GM19397 (cell line): Measurements from ENCODE around the gene LRCH1.

Experiments
- ATAC-seq: cut with Tn5 transposase; IDR thresholded peaks from one replicate; pipeline ENCODE4 v1.9.1; 2021; ENCODE audit warnings: mild to moderate bottlenecking, moderate library complexity; ENCODE audit not compliant: unreplicated experiment

Gene LRCH1

DNA sequence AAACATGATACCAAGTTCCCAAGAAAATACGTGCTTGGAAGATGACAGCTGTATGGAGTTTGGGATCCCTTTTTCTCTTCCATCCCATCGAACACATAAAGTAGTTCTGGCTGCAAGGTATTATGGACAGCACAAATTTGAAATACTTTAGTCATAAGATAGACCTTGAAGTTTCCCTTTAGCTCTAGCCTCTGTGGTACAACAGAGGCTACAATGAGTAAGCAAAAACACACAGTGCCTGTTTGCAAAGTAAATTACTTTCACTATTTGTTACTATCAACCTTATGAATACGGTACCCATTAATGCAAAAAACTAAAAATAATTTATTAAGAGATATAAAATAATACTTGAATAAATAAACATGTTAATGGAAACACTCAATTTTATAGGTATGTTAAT lies 21.0 kb upstream of the LRCH1 start:
- no peak for ATAC-seq

DNA sequence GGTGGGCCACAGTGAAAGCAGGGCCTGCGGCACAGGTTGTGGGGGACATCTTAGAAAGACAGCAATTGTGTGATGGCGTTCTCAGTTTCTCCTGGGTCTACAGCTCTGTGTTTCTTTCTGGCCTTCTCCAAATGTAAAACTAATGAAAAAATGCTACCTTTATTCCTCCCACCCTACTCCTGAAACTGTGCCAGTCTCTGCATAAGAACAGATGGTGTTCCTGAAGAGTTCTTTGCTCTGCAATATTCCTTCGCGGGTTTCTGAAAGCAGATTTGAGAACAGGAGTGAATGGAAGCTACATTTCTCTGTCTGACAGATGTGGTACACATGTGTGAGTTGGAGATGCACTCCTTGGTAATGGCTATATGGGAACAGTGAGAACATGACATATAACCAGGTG lies 18.0 kb upstream of the LRCH1 start:
- no peak for ATAC-seq

DNA sequence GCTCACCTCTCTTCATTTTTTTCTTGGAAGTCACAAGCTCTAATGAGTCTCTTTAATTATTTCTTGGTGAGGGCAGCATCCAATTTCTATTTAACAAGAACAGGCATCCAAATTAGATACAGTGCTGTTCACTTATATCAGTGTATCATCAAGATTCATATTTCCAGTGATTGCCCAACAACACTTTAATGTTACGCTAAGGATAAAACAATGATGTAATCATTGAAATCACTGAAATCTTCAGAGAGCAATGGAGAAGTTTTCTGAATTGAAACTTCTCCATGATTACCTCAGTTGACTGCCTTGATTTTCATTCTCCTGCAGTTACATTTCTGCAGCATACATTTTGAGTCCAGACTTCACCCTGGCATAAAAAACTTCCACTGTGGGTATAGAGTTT lies 17.1 kb upstream of the LRCH1 start:
- no peak for ATAC-seq

DNA sequence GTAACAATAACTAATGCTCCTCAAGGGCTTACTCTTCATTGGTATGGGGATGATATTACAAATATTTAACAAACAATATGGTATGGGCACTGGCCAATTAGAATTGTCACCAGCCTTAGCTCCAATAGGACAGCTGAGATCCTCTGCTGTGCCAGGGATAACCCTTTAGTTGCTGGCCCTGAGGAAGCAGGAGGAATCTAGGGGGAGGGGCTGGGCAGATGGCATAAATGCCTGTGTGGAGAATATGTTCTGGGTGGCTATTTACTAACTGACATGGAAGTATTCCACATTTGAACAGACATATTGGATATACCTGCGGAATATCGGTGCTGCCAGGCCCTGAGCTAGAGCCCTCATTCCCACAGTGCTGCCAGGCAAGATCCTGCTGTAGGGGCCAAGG lies 16.6 kb upstream of the LRCH1 start:
- ATAC-seq: no peak

DNA sequence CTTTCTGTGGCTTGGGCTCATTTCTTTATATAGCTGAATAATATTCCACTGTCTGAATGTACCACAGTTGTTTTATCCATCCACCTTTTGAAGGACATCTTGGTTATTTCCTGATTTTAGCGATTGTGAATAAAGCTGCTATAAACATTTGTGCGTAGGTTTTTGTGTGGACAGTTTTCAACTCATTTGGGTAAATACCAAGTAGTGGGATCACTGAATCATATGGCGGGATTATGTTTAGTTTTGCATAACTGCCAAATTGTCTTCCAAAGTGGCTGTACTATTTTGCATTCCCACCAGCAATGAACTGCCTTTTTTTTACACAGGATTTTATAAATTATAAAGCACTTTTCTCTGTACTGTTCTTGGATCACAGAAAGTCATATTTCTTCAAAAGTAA lies 13.7 kb upstream of the LRCH1 start:
- ATAC-seq: no peak

DNA sequence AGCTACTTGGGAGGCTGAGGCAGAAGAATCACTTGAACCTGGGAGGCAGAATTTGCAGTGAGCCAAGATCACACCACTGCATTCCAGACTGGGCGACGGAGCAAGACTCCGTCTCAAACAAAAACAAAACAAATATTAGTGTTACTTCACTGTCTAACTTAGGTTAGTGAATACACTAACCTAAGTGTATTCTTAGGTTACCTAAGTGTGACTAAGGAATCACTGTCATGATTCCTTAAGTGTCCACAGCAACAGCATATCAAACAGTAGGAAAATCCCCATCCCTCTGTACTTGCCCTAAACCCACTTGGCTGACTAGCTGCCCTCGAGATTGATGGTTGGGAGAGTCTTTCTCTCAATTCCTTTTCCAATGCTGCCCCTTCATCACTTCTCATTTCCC lies 11.8 kb upstream of the LRCH1 start:
- ATAC-seq: no peak

DNA sequence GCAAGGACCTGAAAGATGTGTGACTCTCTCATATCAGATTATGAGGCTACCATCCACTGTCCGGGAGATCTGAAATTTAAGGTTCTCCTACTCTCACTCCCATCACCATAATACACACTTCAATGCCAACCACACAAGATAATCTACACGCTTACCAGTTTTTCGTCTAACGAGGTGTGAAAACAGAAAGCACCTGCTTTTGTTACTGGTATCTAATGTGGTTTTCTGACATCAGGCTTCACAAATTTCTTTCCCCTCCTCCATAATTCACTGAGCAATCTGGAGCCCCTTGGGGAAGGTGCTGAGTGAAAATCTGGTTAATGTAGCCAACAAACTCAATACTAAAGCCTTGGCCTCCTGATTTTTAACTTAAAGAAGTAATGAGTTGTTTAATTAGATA lies 10.1 kb upstream of the LRCH1 start:
- no peak for ATAC-seq

DNA sequence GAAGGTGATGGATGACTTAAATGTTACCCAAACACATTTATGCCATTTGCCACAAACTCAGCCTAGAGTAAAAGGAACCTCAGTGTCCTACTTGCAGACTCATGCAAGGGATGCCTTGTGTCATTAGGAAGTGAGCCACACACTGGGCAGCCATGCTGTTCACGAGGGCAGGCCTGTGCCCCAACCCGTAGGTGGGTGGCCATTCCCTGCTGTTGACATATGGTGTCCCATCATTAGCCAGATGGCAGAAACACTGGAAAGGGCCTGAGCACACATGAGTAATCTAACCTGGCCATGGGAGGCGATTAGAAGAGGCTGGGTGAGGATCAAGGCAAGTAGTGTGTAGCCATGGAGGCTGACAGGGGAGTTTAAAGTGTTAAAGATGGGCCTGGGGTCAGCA lies 9.7 kb upstream of the LRCH1 start:
- no peak for ATAC-seq

DNA sequence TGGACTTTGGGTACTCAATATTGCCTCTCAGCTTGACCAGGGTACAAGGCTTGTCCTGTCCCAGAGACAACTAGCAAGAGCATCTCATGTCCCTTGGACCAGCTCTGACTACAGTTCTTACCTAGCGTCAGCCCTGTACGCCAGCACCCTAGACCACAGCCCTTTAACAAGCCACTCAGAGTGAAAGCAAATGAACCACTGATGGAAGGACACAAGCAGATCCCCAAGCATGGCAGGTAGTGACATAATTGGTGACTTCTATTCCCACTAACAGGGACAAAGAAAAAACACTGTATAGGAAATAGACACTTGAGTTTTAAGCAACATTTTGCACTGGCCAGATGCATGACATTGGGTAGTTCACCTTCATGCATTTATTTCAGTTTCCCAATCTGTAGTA lies 8.8 kb upstream of the LRCH1 start:
- no peak for ATAC-seq

DNA sequence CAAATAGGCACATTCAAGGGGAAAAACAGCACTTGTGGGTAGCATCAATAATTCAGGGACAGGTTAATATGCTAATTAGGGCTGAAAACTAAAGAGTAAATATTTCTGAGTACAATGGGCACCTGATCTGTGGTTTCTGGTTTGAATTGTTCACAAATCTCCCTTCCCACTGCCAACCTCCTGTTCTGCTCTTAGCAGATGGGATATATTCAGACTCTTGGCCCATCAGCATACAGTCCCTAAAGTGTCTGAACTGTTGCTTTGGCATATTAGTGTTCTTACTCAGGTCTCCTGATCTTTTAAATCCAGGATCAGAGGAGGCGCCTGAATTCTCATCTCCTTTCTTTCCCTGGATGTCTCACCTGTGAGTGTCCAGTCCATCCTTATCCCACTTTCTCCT lies 8.2 kb upstream of the LRCH1 start:
- ATAC-seq: no peak

DNA sequence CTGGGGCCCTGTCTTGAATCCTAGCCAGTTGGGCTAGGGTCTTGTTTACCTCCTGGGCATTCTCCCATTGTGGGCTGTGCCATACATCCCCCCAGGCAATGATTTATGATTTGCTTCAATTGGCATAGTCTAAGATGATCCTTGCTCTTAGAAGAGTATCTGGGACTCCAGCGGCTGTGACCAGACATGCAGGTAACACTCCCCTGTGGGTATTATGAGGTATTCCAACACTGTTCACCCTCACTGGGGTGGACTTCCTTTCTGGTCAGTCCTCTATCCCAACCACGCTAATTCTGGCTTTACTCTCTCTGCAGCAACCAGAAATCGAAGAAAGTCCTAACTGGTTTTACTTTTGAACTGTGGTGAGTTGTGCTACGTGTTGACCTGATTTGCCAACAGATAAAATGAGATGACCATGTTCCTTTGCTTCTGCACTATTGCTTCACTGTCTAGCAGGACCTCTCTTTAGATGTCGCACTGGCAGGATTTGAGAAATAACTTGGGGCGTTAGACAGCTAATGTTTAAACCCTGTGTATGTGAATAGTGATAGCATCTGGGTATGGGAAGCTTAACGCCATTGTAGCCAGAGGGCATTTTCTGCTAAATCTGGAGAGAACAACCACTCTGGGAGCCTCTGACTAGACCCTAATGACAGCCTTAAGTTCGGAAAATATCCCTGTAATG lies 6.7 kb upstream of the LRCH1 start:
- ATAC-seq: no peak

DNA sequence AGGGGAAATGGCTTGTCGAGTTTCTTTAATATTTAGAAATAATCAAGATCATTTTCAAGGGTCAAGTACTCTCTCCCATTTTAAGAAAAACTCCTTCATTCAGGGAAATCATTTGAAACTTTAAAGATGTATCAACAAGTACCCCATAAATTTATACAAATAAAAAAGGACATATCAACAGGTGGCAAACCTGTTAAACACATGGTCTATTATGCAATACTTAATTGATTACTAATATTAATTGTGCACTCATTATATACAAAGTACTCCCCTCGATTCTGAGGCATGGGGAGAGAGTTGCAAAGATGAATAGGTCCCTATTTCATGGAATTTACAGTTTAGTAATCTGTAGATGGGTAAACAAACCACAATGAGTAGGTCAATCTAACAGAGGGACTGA lies 2.1 kb upstream of the LRCH1 start:
- no peak for ATAC-seq

DNA sequence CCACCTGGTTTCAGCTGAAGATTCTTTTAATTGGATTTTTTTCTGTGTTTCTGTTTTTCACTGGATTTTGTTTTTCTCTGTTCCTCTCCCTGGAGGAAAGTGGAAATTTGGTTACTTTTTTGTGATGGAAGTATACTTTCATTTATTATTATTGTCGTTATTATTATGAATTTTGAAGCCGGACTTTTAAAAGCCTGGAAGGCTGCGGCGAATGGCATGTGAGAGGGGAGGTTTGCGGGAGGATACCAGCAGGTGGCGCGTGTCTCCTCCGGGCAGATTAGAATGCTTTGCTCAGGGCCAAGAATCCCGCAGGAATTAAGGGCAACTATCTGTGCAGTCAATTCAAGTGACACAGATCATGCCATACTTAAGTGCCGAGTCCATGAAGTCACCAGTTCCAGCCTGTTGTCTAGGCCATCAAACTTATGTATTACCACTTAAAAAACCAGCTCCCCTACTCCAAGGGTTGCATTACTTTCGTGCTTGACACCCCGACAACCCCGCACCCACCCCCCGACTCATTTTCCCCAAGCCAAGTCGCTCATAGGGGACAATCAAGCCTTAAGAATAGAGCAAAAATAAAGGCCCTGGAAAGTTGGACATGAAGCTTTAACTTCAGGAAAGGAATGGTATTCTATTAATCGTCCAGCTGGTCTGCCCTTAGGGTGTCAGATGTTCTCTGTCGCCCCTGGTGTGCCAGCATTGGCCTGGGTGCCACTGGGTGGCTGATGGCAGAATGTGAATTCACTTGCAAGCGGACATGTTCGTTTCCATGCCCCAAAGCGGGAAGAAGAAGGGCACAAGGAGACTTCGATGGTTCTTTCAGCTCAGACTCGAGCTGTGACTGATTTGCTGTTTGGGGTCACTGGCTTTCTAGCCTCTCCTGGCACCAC lies 1.3 kb upstream of the LRCH1 start:
- no peak for ATAC-seq

DNA sequence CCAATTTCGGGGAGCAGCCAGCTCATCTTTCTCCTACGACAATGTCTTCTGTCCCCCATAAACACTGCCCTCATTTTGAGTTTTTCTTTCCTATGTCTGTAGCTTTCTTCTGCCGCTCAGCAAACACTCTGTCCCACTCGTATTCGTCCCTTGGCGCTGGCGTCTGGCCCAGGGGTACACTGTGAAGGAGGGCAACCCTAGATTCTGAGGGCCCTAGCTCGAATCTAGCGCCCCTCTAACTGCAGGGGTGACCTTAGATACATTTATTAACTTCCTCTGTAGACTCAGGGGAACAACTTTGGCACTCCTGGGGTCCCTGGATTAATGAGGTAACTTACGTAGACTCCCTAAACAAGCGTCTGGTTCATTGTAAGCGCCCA lies 677 bp upstream of the LRCH1 start:
- no peak for ATAC-seq

DNA sequence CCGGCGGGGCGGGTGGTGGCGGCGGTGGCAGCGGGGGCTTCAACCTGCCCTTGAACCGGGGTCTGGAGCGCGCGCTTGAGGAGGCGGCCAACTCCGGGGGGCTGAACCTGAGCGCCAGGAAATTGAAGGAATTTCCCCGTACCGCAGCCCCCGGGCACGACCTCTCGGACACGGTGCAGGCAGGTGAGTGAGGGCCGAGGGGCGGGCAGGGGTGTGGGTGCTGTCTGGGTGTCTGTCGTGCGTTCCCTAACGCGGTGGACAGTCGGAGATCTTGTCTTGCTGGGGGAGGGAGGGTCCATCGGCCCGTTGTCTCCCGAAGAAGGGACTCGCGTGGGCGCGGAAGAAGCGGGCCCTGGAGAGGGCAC lies 533 bp downstream of the LRCH1 start:
- peak; percentile 3 for ATAC-seq

DNA sequence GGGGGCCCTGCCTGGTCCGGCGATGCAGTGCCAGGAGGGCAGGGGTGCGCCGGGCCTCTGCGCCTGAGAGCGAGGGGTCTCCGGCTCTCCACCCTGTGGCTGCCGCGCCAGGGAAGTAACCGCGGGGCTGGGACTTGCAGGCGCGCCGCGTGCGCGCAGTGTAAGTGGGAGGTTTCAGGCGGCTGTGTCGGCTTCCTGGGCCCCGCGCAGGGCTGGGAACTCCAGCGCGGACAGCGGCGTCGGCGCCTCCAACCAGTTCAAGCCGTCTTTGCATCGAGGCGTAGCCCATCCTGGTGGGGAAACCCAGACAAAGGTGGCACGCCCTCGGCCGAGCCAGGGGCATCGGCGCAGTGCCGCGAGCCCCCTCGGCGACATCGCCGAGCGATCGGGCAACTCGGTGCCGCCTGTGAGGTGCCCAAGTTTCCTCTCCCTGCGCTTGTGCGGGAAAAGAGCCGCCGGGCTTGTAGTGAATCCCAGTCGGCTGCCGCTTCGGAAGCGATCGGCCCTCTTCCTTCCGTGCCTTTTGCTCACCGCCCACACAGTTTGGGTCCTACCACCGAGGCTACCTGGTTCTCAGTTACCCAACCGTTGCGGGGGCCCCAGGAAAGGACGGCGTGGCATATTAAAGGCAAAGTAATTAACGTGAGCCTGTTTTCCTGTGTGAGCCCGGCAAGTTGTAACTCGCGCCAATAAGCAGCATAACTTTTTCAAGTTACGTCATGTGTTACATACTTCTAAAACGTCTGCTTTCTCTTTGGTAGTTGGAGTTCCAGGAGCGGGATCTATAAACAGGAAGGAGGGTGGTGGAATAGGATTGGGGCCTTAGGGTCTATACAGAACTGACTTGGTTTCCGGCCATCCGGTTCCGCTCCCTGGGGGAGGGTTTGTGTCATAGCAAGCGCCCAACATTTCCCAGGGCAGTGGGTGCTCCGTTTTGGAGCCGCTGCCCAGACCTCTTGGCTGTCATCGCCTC lies 1.2 kb downstream of the LRCH1 start:
- peak; percentile 42 for ATAC-seq

DNA sequence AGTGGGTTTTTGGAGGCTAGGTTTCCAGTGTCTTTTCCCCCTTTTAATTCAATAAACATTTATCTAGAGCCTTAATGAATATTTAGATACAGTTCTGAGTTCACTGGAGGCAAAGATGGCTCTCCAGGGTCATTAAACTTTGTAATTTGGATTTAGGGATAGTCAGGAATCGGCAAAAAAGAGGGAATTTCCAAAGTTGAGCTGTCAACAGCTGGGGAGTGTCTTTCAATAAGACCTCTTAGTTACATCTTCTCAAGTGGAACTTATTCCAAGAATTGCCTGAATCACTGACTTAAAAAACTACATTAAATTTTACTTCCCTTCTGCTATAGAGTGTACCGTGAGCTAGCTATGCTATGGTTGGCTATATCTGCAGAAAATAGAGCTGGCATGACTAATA lies 2.0 kb downstream of the LRCH1 start:
- ATAC-seq: no peak

DNA sequence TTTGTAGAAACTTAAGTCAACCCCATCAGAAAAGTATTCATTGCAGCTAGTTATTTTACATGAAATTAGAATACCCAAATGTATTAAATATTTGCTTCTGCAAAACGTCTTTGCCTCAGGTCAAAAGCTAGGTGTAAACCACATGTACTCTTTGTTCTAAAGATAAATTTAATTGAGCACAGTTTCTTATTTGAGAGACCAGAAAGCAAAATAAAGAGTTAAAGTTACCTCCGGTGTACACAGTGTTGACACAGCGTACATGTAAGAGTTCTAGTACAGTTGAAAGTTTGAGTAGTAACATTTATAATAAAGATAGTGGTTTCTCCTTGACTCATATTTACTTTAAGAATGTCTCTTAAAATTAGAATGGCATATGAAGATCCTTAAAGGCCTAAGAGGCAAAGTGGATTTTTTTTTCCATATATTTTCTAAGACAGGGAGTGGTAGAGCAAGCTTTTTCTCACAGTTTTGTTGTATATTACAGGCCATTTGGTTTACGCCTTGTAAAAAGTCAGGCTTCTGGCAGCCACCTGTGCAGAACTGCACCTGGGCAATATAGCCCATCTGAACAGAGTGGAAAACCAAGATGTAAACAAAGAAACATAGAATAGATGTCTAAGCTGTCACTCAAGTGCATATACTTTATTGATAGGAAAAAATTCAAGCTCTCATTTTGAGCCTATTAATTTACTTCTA lies 2.9 kb downstream of the LRCH1 start:
- no peak for ATAC-seq

DNA sequence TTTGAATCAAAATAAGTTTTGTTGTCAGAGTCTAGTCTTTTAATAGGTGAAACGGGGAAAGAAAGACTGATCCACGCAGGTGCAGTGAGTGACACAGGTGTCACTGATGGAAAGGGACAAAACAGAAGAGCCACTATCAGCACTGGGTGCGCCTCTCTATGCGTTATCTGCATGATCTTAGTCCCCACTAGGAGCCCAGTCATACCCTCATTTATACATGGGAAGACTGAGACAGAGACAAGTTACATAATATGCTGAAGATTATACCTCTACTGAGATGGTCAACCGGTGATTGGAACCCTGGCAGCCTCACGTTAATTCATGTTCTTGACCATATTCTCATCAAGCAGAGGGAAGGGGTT lies 3.4 kb downstream of the LRCH1 start:
- ATAC-seq: no peak

DNA sequence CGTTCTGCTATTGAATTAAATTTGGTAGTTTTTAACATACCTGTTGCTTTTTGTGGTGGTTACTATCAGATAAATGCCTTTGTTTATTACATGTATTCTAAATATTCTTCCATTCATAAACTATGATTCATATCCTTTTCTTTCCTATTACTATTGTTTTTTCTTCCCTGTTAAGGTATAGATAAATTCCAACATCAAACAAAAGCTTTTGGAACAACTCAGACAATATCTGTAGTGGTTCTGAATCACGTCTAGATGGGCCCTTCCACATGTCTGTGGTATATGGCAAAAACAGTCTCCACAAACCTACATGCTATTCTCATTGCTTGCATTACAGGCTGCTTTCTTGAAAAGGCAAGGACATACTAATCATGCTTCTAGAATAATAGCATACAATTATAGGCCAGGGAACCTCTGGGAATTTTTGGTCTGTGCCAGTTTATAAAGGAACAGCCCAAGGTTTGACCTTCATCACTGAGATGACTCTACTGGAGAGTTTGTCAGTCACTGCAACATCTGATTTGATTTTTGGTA lies 6.4 kb downstream of the LRCH1 start:
- ATAC-seq: no peak

DNA sequence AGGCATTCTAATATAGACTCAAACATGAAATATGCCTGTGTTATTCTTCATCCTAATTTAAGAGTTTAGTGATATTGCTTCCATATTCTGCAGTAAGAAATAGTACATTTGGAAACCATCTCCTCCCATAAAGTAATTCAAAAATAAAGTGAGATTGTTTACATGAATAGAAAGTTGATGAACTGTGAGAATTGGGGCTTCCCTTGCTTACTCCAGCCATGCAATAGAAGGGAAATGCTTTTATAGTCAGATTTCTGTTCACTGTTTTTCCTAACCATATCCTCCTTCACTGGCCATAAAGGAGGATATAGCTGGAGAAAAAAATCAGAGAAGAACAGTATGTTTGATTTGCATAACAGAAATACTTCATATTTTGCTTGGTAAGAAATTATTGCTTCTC lies 7.8 kb downstream of the LRCH1 start:
- no peak for ATAC-seq
